DOHH2 (cell line): ENCODE measurements around the gene C2.

ENCODE experiments used
- CTCF ChIP-seq: fragments of 200-600 bp; sonication (generic); IDR thresholded peaks from one replicate; pipeline ENCODE4 v1.5.1; 2014; ENCODE audit warnings: antibody characterized with exemption, mild to moderate bottlenecking, low read depth, low read length; ENCODE audit not compliant: poor library complexity, severe bottlenecking
- EZH2phosphoT487 ChIP-seq: fragments of 200-600 bp; sonication (generic); IDR thresholded peaks from 2 replicates; pipeline ENCODE4 v1.6.1; 2017; ENCODE audit warnings: borderline replicate concordance, mild to moderate bottlenecking, antibody characterized with exemption, low read length, moderate library complexity, mixed read lengths

- no peak for TF ChIP-seq CTCF
- TF ChIP-seq EZH2phosphoT487, result no peak
Observed at GRCh38 chr6:31949926-31950548, 22.5 kb downstream of the C2 start.
